ENCODE measurements around the gene AMPD3. TPM values are rescaled to one million over a fixed set of nuclear protein-coding genes. Genes with fewer than 3 reads are reported as not detected.

Gene AMPD3
- total RNA-seq, 1 experiment from 2014 or later, result 5.9 TPM

DNA sequence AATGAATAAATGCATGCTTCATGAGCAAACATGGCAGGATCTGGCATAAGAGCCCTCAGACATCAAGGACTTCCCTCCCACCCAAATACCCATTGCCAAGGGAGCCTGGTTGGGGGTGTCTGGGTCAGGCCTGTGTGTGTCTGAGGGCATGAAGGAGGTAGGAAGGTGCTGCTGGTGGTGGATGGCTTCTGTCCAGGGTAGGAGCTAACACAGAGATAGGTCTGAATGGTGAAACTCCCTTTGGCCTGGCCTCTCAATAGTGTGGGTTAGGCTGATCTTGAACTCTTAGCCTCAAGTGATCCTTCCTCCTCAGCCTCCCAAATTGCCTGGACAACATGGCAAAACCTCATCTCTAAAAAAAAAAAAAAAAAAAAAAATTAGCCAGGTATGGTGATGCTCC, 2.8 kb downstream of the AMPD3 start:
- no peak overlapping the region for H2BK12ac ChIP-seq (ENCODE audit: insufficient read length, low read depth, low read length)
- H4K20me1 ChIP-seq (ENCODE audit: control insufficient read depth, insufficient read depth, insufficient read length), result no peaks in the 10 kb centered on the region
- no peak overlapping the region for H2AFZ ChIP-seq (ENCODE audit: low read length)
- no peak overlapping the region for H3K4ac ChIP-seq (ENCODE audit: low read depth, low read length)
- Mint-ChIP-seq H3K27me3 (ENCODE audit: low read depth) (peaks cover 3% of the 10 kb centered on the region), H3K27ac (peak overlapping the region in 1 of 3 experiments; percentile 41; a peak in 1 of 7 replicates), H3K4me3 (no peak overlapping the region; a peak in 1 of 5 replicates), H3K4me1 (peaks cover 23 to 34% of the 10 kb centered on the region in 2 experiments), H3K36me3 (ENCODE audit: insufficient read depth in 1 of 3, low read depth in 3 of 3) (no peaks in the 10 kb centered on the region; a peak in 1 of 7 replicates), H3K9me3 (no peaks in the 10 kb centered on the region)
- no peak overlapping the region for H3K56ac ChIP-seq (ENCODE audit: insufficient read length, low read depth, low read length)
- no peak overlapping the region for H2BK15ac ChIP-seq (ENCODE audit: low read depth, low read length)
- H3K79me2 ChIP-seq (ENCODE audit: insufficient read depth, low read length), result no peaks in the 10 kb centered on the region
- no peaks in the 10 kb centered on the region for H3K23me2 ChIP-seq (ENCODE audit: insufficient read length, low read depth, low read length, poor library complexity, severe bottlenecking)
- no peaks in the 10 kb centered on the region for H3K27me3 ChIP-seq (ENCODE audit: insufficient read depth, low read length)
- no peaks in the 10 kb centered on the region for H3K79me1 ChIP-seq (ENCODE audit: insufficient read depth, low read depth, low read length, poor library complexity, severe bottlenecking)
- no peak overlapping the region for H3K4me2 ChIP-seq (ENCODE audit: insufficient read depth, insufficient read length, low read length)
- no peak overlapping the region for H3K23ac ChIP-seq (ENCODE audit: insufficient read length, low read depth, low read length)
- H2BK20ac ChIP-seq (ENCODE audit: low read depth, low read length, poor library complexity, severe bottlenecking), result no peak overlapping the region
- no peak overlapping the region for H4K91ac ChIP-seq (ENCODE audit: insufficient read length, low read depth, low read length)
- no peak overlapping the region for H4K5ac ChIP-seq (ENCODE audit: insufficient read length, low read depth, low read length)
- no peak overlapping the region for H4K8ac ChIP-seq (replicated peaks; ENCODE audit: insufficient read length, low read depth, low read length)
- no peak overlapping the region for H2BK5ac ChIP-seq (ENCODE audit: insufficient read length, low read length)
- H3K18ac ChIP-seq (ENCODE audit: insufficient read length, low read depth, low read length), result no peak overlapping the region
- no peak overlapping the region for H3K27ac ChIP-seq (ENCODE audit: insufficient read length, low read depth, low read length)
- H3K9ac ChIP-seq (ENCODE audit: extremely low read depth, insufficient read length, low read length), result no peak overlapping the region
- H2AK5ac ChIP-seq (ENCODE audit: insufficient read length, low read length), result no peak overlapping the region
- H3K4me1 ChIP-seq (ENCODE audit: insufficient read depth, low read length), result peaks cover 9% of the 10 kb centered on the region; the same call in 1 of the 2 replicates
- TF ChIP-seq, protein P1, sequence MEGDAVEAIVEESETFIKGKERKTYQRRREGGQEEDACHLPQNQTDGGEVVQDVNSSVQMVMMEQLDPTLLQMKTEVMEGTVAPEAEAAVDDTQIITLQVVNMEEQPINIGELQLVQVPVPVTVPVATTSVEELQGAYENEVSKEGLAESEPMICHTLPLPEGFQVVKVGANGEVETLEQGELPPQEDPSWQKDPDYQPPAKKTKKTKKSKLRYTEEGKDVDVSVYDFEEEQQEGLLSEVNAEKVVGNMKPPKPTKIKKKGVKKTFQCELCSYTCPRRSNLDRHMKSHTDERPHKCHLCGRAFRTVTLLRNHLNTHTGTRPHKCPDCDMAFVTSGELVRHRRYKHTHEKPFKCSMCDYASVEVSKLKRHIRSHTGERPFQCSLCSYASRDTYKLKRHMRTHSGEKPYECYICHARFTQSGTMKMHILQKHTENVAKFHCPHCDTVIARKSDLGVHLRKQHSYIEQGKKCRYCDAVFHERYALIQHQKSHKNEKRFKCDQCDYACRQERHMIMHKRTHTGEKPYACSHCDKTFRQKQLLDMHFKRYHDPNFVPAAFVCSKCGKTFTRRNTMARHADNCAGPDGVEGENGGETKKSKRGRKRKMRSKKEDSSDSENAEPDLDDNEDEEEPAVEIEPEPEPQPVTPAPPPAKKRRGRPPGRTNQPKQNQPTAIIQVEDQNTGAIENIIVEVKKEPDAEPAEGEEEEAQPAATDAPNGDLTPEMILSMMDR (conservative IDR thresholded peaks at IDR 0.05), result no peak
- no peaks in the 10 kb centered on the region for H3K9me3 ChIP-seq (ENCODE audit: control insufficient read depth, low read depth, low read length)
- no peak overlapping the region for H3K14ac ChIP-seq (ENCODE audit: insufficient read depth, low read length)
- no peak overlapping the region for H2BK120ac ChIP-seq (ENCODE audit: low read depth, low read length, poor library complexity, severe bottlenecking)
- DNase-seq, result peak; percentile 14
- no peak overlapping the region for H3T11ph ChIP-seq (ENCODE audit: low read length)
